NCI-H524 (cell line): ENCODE measurements around the gene LRP8.

Experiments used
- DNase-seq, 2 experiments: peaks; one replicate each; lab custom pipeline; 2025; lab: John Stamatoyannopoulos, UW

Gene LRP8

GRCh38 chr1:53359225-53359933 lies 31.5 kb upstream of the LRP8 start:
- DNase-seq: no peak

DNA sequence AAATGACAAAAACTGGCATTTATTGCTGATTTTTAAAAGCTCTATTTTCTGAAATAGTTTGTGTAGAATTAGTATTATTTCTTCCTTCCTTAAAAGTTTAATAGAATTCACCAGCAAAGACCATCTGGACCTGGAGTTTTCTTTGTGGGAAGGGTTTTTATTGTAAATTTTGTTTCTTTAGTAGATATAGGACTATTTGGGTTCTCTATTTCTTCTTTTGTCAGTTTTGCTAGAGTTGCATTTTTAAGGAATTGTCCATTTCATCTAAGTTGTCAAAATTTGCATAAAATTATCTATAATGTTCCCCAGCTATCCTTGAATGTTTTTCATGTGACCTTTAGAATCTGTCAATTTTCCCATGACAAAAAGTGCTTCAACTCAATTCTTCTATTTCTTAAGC lies 28.8 kb upstream of the LRP8 start:
- DNase-seq: no peak

- no peak for DNase-seq
Measured at GRCh38 chr1:53354119-53354518, 26.2 kb upstream of the LRP8 start.

DNA sequence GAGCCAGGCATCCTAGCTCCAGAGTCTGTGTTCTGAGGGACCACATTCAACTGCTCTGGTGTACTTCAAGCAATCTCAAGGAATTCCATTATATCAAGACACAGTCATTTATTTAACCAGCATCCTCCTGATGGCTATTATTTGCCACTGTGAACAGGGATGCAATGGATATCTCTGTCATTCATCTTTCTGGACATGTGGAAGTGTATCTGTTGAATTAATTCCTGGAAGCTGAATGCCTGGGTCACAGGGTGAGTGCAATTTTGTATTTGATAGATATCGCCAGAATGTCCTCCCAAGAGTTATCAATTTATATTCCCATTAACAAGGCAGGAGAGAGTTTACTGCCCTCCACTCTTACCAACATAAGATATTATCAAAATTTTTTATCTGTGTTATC lies 24.7 kb upstream of the LRP8 start:
- no peak for DNase-seq

DNA sequence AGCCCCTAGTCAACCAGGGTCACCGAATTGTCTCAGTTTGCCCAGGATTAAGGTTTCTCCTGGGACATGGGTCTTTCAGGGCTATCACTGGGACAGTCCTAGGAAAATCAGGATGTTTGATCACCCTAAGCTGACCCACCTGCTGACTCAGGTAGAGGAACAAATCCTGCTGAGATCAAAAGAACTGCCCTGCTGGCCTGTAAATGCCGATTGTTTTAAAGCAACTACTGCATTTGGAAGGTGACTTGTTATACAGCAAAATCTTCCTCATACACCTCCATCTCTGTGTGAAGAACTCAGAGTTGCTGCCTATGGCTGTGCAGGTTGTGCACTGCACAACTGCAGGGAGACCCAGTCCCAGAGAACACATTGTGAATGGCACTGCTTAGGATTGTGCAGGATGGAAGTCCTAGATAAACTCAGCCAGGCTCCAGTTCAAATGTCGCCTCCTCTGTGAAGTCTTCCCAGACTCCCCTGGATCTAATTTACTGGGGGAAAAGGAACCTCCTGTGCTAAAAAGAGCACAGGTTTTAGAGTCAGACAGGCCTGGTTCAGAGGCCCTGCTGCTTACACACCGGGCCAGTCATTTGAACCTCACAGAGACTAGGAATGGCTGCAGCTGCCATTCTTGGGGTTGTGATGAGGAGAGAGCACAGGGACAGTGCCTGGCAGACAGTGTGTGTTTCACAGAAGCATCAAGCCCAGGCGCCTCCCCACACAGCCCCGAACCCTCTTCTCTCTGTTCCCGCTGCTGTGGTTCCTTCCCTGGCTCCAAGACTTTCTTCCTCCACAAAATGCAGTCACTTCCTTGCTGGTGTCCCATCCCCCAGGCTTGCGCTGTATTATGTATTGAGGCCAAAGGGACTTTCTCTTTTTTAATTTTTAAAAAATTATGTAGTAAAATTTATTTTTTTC lies 23.2 kb upstream of the LRP8 start:
- DNase-seq: no peak

DNA sequence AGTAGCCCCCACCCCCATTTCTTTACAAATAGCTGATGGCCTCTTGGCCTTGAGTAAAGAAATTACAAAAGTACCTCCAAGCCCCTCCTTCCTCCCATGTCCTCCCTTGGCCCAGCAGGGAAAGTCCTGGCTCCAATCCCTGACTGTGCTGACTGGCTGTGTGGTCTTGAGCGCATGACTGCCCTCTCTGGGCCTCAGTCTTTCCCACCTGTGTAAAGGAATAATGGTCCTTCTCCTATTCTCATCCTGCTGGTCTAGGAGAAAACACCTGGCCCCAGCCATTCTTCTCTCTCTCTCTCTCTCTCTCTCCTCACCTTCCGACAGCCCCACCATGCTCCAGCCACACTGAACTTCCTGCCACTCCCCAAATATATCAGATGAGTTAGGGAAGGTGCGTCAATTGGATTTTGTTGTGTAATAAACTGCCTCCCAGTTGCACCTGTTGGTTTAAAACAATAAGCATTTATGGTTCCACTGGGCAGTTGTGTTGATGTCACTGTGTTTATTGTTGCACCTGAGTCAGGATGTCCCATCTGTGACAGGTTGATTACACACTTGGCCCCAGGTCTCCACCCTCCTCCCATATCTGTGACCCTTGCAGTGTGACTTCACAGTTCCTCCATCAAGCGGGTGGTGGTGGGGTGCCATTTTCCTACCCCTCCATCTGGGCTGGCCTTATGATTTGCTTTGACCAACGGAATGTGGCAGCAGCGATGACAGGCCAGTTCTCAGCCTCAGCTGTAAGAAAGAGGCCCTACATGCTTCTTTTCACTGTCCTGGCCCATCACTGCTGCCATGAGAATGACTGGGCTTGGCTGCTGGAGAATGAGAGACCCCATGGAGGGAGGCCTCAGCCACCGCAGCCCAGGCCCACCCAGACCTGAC lies 22.3 kb upstream of the LRP8 start:
- DNase-seq: no peak

DNA sequence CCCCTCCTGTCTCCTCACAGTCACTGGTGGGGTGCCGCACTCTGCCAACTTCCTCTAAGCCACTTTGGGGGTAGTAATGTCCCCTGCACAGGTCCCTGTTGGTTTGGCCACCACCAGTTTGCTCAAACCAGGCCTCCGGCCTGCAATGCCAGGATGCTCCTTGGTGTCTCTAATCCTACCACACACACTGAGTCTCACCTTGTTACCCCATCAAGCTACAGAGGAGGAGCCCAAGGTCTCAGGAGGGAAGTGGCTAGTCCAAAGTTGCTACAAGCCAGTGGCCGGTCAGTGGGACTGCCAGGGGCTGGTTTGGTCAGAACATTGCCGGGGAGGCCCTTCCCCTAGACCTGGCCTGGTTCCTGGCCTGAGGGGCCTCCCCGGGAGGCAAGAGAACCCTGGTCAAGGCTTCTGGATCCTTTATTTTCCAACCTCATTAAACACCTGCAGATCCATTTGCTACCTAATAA lies 21.5 kb upstream of the LRP8 start:
- no peak for DNase-seq

DNA sequence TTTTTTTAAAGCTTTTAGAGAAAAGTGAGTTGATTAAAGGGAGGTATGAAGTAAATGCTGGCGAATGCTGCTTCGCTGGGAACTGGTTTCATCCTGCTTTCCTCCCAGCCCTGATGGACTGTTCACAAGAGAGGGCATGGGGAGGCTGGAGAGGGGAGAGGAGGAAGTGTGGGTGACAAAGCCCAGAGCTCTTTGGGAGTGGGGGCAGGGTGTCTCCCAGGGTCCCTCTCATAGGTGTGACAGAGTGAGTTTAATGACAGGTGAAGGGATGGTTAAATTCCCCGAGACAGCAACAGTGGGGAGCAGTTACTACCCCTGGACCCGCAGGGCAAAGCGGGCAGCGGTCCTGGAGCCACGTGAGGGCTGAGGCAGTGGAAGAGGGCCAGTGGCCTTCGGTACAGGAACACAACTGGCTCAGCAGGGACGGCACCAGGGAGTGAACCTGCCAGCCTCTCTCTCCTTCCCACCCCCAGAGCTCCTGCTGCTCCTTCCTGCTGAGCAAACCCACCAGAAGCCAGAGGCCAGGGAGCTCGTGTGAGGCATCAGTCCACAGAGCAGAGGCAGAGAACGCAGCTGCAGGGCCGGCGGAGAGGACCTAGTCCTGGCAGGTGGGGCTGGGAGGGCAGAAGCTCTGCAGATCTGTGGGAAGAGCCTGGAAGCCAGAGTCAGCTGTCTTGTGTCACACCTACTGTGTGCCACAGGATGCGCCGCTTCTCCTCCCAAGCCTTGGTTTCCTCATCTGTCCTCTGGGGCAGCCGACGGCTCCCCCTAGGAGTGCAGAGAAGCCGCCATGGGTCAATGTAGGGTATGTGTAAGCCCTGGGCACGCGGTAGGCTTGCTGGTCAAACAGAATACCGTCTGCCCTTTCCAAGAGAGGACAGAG lies 20.9 kb upstream of the LRP8 start:
- DNase-seq: no peak

DNA sequence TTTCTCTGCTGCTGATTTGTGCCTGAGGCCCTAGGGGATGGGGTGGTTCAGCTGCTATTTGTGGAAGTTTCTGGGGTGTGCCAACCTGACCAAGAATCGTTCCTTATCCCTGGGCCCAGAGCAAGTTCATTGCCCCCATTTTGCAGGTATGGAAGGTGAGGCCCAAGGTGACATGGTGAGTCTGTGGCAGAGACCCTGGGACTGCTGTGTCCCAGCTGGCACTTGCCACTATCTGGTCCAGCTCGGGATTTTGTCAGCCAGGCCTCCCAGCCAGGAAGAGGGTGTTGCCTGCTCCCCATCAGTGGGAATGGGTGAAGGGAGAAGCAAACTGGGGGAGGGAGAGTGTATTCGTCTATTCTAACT lies 18.9 kb upstream of the LRP8 start:
- DNase-seq: no peak

GRCh38 chr1:53345996-53346813 lies 18.3 kb upstream of the LRP8 start:
- no peak for DNase-seq

GRCh38 chr1:53344921-53345838 lies 17.3 kb upstream of the LRP8 start:
- no peak for DNase-seq

GRCh38 chr1:53343831-53344668 lies 16.2 kb upstream of the LRP8 start:
- DNase-seq: no peak

- DNase-seq: no peak
Measured at GRCh38 chr1:53342735-53343470, 15.0 kb upstream of the LRP8 start.

DNA sequence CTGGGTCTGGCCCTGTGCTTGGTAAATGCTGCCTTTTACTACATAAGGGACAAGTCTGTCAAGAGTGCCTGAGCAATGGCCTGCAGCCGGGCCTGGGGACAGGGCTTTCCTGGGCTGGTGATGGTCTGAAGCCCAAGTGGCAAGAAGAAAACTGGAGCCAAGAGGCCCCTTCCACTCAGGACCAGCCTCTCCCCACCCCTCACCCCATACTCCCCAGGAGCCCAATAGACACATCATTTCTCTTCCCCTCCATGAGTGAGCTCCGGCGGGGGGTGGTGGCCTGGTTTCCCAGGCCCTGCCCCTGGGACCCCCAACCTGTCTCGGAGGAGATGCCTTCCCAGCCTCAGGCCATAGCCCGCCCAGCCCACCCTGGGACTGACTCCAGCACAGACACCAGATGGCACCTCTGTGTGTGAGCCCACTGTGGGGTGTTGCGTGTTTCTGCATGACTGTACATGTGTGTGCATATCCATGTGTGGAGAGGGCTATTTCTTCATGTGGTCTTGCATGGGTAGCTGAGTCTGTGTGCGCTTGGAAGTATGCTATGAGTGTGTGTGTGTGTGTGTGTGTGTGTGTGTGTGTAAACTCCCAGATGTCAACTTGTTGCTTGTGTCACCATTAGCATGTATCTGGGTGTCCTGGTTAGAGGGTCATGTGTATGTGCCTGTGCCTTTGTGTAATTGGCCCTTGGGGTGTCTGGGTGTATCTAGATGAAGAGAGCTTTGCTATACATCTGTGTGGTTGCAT lies 14.3 kb upstream of the LRP8 start:
- DNase-seq: no peak

DNA sequence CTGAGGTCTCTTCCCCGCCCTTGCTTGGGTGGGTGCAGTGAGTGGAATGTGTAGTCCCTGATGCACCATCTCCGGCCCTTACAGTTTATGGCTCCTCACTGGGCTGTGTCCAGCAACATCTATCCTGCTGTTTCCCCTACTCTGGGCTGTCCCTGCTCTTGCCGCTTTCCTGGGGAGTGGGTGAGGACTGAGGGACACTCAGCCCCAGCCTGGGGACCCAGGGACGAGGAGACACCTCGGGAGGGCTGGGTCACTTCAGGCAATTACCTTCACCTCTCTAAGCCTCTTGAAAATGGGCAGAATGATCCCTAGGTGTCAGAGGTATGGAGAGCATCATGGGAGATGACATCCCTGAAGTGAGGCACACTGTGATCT lies 13.6 kb upstream of the LRP8 start:
- DNase-seq: no peak

DNA sequence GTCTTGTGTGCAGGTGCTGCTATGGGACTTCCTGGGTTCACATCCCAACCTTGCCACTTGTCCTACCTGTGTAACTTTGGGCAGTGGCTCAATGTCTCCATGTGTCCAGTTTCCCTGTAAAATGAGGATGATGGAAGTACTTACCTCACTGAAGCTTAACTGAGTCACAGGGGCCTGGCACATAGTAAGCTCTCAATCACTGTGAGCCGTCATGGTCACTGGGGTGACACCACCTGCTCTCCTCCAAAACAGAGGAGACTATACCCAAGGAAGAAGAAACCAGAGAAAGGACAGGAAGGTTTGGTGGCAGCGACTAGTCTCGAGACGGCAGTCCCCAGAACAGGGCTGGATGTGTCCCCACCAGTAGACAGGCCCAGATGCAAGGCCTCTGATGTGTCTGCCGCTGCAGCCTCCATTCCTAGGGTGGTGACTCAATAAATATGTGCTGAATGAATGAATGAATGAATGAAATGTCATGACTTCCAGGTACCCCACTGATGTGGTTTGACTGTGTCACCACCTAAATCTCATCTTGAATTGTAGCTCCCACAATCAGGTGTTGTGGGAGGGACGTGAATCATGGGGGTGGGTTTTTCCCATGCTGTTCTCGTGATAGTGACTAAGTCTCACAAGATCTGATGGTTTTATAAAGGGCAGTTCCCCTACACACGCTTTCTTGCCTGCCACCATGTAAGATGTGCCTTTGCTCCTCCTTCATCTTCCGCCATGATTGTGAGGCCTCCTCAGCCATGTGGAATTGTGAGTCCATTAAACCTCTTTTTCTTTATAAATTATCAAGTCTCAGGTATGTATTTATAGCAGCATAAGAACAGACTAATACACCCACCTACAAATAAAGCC lies 13.0 kb upstream of the LRP8 start:
- no peak for DNase-seq
